GM12801 (cell line): ENCODE results near the gene ATP5IF1.

Source experiments
- CTCF ChIP-seq: IDR thresholded peaks from one replicate; pipeline ENCODE4 v1.5.1; 2011; ENCODE audit warnings: control low read depth; ENCODE audit not compliant: insufficient read length; ENCODE audit errors: extremely low read depth

Gene ATP5IF1

GRCh38 chr1:28259934-28260802, 24.2 kb downstream of the ATP5IF1 start:
- no peak for TF ChIP-seq CTCF

GRCh38 chr1:28260803-28261174, 24.9 kb downstream of the ATP5IF1 start:
- no peak for TF ChIP-seq CTCF

- TF ChIP-seq CTCF: no peak
Observed at GRCh38 chr1:28264897-28265296, 29.0 kb downstream of the ATP5IF1 start.

- no peak for TF ChIP-seq CTCF
Observed at GRCh38 chr1:28265577-28265976, 29.7 kb downstream of the ATP5IF1 start.

GRCh38 chr1:28266920-28267322, 31.0 kb downstream of the ATP5IF1 start:
- TF ChIP-seq CTCF: no peak

- TF ChIP-seq CTCF: no peak
Observed at GRCh38 chr1:28267633-28268032, 31.7 kb downstream of the ATP5IF1 start.

- no peak for TF ChIP-seq CTCF
Observed at GRCh38 chr1:28269529-28269928, 33.6 kb downstream of the ATP5IF1 start.
